HCT116 (cell line): ENCODE measurements around the gene KIAA0825. TPM values are rescaled to one million over a fixed set of nuclear protein-coding genes. Genes with fewer than 3 reads are reported as not detected.

Experiments used
- ATAC-seq: fragments of 200-7000 bp; cut with Tn5 transposase; 2 replicates; pipeline ENCODE4 v1.9.1; 2020; ENCODE audit warnings: mild to moderate bottlenecking, moderate library complexity
- BruUV-seq: library from RNA; stranded (reverse); fragments of 400-500 nt; replicated peaks from 2 replicates; lab custom pipeline; 2021; lab: Mats Ljungman, UMichigan
- CTCF ChIA-PET: fragments of 300-600 bp; sonication (Branson Sonifier 250); formaldehyde crosslinking; loops from one replicate; lab custom pipeline; 2021; ENCODE audit warnings: antibody characterized with exemption; lab: Charles Lee
- POLR2A ChIA-PET: fragments of 300-600, 350-600 bp; sonication (Branson Sonifier 250); formaldehyde crosslinking; loops from one replicate; lab custom pipeline; 2021; ENCODE audit warnings: antibody characterized with exemption; lab: Charles Lee
- RAD21 ChIA-PET, 2 experiments: fragments of 300-600 bp; sonication (Branson Sonifier 250); formaldehyde crosslinking; loops; one replicate each; lab custom pipeline; 2023; ENCODE audit warnings: low total read pairs in 2 of 2; ENCODE audit not compliant: uncharacterized antibody in 2 of 2, unreplicated experiment in 2 of 2, low non-redundant PET in 1 of 2; lab: Charles Lee
- DNase-seq: peaks from one replicate; pipeline ENCODE4 v3.0.0-alpha.2; 2010; ENCODE audit warnings: low read depth, low spot score
- H2AFZ ChIP-seq: fragments of 200-600 bp; shearing (Covaris generic), sonication (generic); 2 replicates; pipeline ENCODE4 v1.6.1; 2017; ENCODE audit warnings: low read depth, mixed run types, mixed read lengths, antibody characterized with exemption, low read length; ENCODE audit not compliant: poor library complexity, severe bottlenecking
- H3K27ac ChIP-seq: 2 replicates; pipeline ENCODE4 v1.5.1; 2012; ENCODE audit warnings: low read depth, low read length
- H3K27me3 ChIP-seq: fragments of 200-600 bp; sonication (generic); 2 replicates; pipeline ENCODE4 v1.6.1; 2016; ENCODE audit warnings: mixed run types, low read length, mixed read lengths; ENCODE audit not compliant: insufficient read depth
- H3K36me3 ChIP-seq, 2 experiments: fragments of 200-500 bp in 1 of 2; fragments of 200-600 bp in 1 of 2; sonication (Bioruptor generic) in 1 of 2; sonication (generic) in 1 of 2; 2 replicates each; pipeline versions ENCODE4 v1.5.1 to v1.6.1; 2014 to 2016; ENCODE audit warnings: low read length in 2 of 2, inconsistent platforms in 1 of 2, mixed read lengths in 1 of 2, mixed run types in 1 of 2; ENCODE audit not compliant: insufficient read depth in 2 of 2, control insufficient read depth in 1 of 2
- H3K4me1 ChIP-seq, 2 experiments: fragments of 200-600 bp in 1 of 2; sonication (generic) in 1 of 2; 2 replicates each; pipeline versions ENCODE4 v1.5.1 to v1.6.1; 2012 to 2017; ENCODE audit warnings: low read length in 2 of 2, inconsistent platforms in 1 of 2, mild to moderate bottlenecking in 1 of 2, mixed read lengths in 1 of 2, mixed run types in 1 of 2, moderate library complexity in 1 of 2; ENCODE audit not compliant: insufficient read depth in 2 of 2, control insufficient read depth in 1 of 2
- H3K4me2 ChIP-seq: fragments of 200-600 bp; sonication (generic); 2 replicates; pipeline ENCODE4 v1.6.1; 2017; ENCODE audit warnings: mixed run types, low read length, mixed read lengths
- H3K4me3 ChIP-seq, 2 experiments: fragments of 200-600 bp in 1 of 2; sonication (generic) in 1 of 2; replicated peaks in 1 of 2; 2 replicates each; pipeline ENCODE4 v1.5.1; 2011 to 2016; ENCODE audit warnings: low read length in 2 of 2, control low read depth in 1 of 2, low read depth in 1 of 2, mild to moderate bottlenecking in 1 of 2, mixed read lengths in 1 of 2, mixed run types in 1 of 2
- H3K79me2 ChIP-seq: fragments of 200-600 bp; sonication (generic); 2 replicates; pipeline ENCODE4 v1.6.1; 2017; ENCODE audit warnings: mild to moderate bottlenecking, mixed run types, low read length, moderate library complexity, mixed read lengths; ENCODE audit not compliant: insufficient read depth
- H3K9ac ChIP-seq: fragments of 200-600 bp; sonication (generic); 2 replicates; pipeline ENCODE4 v1.6.1; 2016; ENCODE audit warnings: low read length, mixed read lengths
- H3K9me2 ChIP-seq: fragments of 200-600 bp; sonication (generic), shearing (Covaris generic); 2 replicates; pipeline ENCODE4 v1.6.1; 2017; ENCODE audit warnings: mixed run types, mild to moderate bottlenecking, moderate library complexity; ENCODE audit not compliant: insufficient read depth
- H3K9me3 ChIP-seq, 2 experiments: fragments of 200-500 bp in 1 of 2; fragments of 200-600 bp in 1 of 2; sonication (Bioruptor generic) in 1 of 2; sonication (generic) in 1 of 2; 2 replicates each; pipeline ENCODE4 v1.6.1; 2014 to 2017; ENCODE audit warnings: low read length in 2 of 2, mixed read lengths in 2 of 2, inconsistent platforms in 1 of 2, low read depth in 1 of 2, mild to moderate bottlenecking in 1 of 2, mixed run types in 1 of 2, moderate library complexity in 1 of 2; ENCODE audit not compliant: control insufficient read depth in 1 of 2, insufficient read depth in 1 of 2
- H4K20me1 ChIP-seq: fragments of 200-600 bp; sonication (generic), shearing (Covaris generic); 2 replicates; pipeline ENCODE4 v1.6.1; 2017; ENCODE audit warnings: mixed run types, mild to moderate bottlenecking, moderate library complexity; ENCODE audit not compliant: insufficient read depth
- CBX3 ChIP-seq: IDR thresholded peaks from 2 replicates; pipeline ENCODE4 v1.6.1; 2012; ENCODE audit warnings: low read depth
- EZH2 ChIP-seq: fragments of 200-600 bp; sonication (generic); IDR thresholded peaks from 2 replicates; pipeline ENCODE4 v1.6.1; 2017; ENCODE audit warnings: antibody characterized with exemption, mixed run types
- EZH2phosphoT487 ChIP-seq: fragments of 200-600 bp; IDR thresholded peaks from 2 replicates; pipeline ENCODE4 v1.6.1; 2018; ENCODE audit warnings: antibody characterized with exemption, borderline replicate concordance
- FOSL1 ChIP-seq: IDR thresholded peaks from 2 replicates; pipeline ENCODE4 v1.6.1; 2012; ENCODE audit warnings: low read depth
- JUND ChIP-seq: IDR thresholded peaks from 2 replicates; pipeline ENCODE4 v1.6.1; 2012
- POLR2A ChIP-seq: IDR thresholded peaks from 2 replicates; pipeline ENCODE4 v1.7.0; 2011; ENCODE audit warnings: borderline replicate concordance; ENCODE audit not compliant: insufficient read depth, insufficient read length; ENCODE audit errors: extremely low read depth
- RAD21 ChIP-seq: IDR thresholded peaks from 2 replicates; pipeline ENCODE4 v1.6.1; 2012; ENCODE audit warnings: low read depth, mild to moderate bottlenecking
- REST ChIP-seq: IDR thresholded peaks from 2 replicates; pipeline ENCODE4 v1.6.1; 2012; ENCODE audit warnings: low read depth
- TCF7L2 ChIP-seq: IDR thresholded peaks from 2 replicates; pipeline ENCODE4 v1.7.0; 2011; ENCODE audit warnings: borderline replicate concordance, inconsistent platforms; ENCODE audit not compliant: insufficient read depth, insufficient read length; ENCODE audit errors: extremely low read depth
- ZBTB33 ChIP-seq: IDR thresholded peaks from 2 replicates; pipeline ENCODE4 v1.6.1; 2011; ENCODE audit warnings: mild to moderate bottlenecking, low read length, moderate library complexity; ENCODE audit not compliant: insufficient replicate concordance; ENCODE audit errors: extremely low read depth
- ZFX ChIP-seq: fragments of 450-650 bp; IDR thresholded peaks from 2 replicates; pipeline ENCODE4 v1.6.1; 2017
- intact Hi-C: fragments of 100-400 bp; cut with micrococcal nuclease; formaldehyde crosslinking; loops from 2 replicates; pipeline ENCODE4 v1.10.0; 2022
- total RNA-seq: library from RNA; stranded (reverse); gene quantifications from one replicate; pipeline ENCODE4 v1.2.1, GENCODE V29; 2021; ENCODE audit not compliant: unreplicated experiment

The KIAA0825 gene
- total RNA-seq, 1 experiment from 2014 or later, result 1.4 TPM

DNA sequence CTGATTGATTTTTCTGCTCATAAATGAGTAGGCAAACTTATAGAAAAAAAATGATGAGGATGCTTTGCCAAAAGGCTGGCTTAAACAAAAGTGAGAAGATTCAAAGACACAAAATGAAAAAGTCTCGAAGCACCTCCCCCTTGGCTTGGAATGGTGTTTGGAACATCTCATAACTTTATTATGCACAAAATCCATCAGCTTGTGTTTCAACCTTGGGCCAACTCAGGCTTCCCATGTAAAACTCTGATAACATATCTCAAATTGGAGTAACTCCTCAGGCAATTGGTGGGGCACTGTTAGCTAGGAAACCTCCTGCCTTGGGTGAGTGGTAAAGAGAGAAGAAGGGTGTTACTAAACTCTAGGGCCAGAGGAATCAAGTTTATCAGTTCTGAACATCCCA is 176.3 kb downstream of the KIAA0825 start:
- POLR2A ChIA-PET, result no interaction called here

More for the DNA sequence above, 176.3 kb downstream of the KIAA0825 start:
- RAD21 ChIA-PET, result no interaction called here
- no peak for ATAC-seq
- H3K27ac ChIP-seq, result no peak overlapping the region
- no peaks in the 10 kb centered on the region for H3K27me3 ChIP-seq
- no peaks in the 10 kb centered on the region for H3K36me3 ChIP-seq
- H3K4me3 ChIP-seq, result no peak overlapping the region
- intact Hi-C loops, result no loop called here
- no peaks in the 10 kb centered on the region for H3K4me1 ChIP-seq
- H3K4me2 ChIP-seq, result no peak overlapping the region
- no peaks in the 10 kb centered on the region for H3K79me2 ChIP-seq
- H3K9me3 ChIP-seq, result no peaks in the 10 kb centered on the region
- H3K9ac ChIP-seq, result no peak overlapping the region
- CTCF ChIA-PET, result no interaction called here
- TF ChIP-seq EZH2phosphoT487 (no peak), JUND (no peak), CBX3 (no peak), REST (no peak), ZFX (no peak), RAD21 (no peak), POLR2A (no peak), EZH2 (no peak), TCF7L2 (no peak), FOSL1 (no peak), ZBTB33 (no peak)
- TF ChIP-seq, all 23 proteins: peak for 0
- no peak for DNase-seq
- Histone ChIP-seq H3K9me2 (no peaks in the 10 kb centered on the region), H2AFZ (no peak overlapping the region), H4K20me1 (no peaks in the 10 kb centered on the region)
- BruUV-seq, result no TSS peak
